Esophagus muscularis mucosa (tissue), 3 donors: ENCODE measurements around the gene OR10A4.

Experiments used
- CTCF ChIP-seq, 3 experiments: fragments of 200-600 bp in 2 of 3; fragments of 450-650 bp in 1 of 3; sonication (generic) in 2 of 3; IDR thresholded peaks; one replicate each; pipeline ENCODE4 v1.5.1; 2017 to 2019; ENCODE audit warnings: antibody characterized with exemption in 3 of 3, mild to moderate bottlenecking in 2 of 3, moderate library complexity in 1 of 3
- POLR2A ChIP-seq: fragments of 450-650 bp; IDR thresholded peaks from one replicate; pipeline ENCODE4 v1.6.1; 2017; ENCODE audit warnings: antibody characterized with exemption, moderate library complexity, mild to moderate bottlenecking, low read depth
- POLR2AphosphoS5 ChIP-seq, 2 donors: sonication (generic); formaldehyde crosslinking; IDR thresholded peaks; one replicate each; pipeline ENCODE4 v1.6.1; 2017; ENCODE audit warnings: antibody characterized with exemption in 2 of 2

- TF ChIP-seq POLR2AphosphoS5 (IDR thresholded peaks at IDR 0.05) (no peak), CTCF (IDR thresholded peaks at IDR 0.05) (no peak), POLR2A (no peak)
Observed at GRCh38 chr11:6894097-6894496, 17.7 kb downstream of the OR10A4 start.
